B cell (primary cell): ENCODE results near the gene LGALS3. TPM values are rescaled to one million over a fixed set of nuclear protein-coding genes. Genes with fewer than 3 reads are reported as not detected.

Experiments
- ATAC-seq: fragments of 200-7000 bp; cut with Tn5 transposase; one replicate; pipeline ENCODE4 v1.10.0; 2021; ENCODE audit warnings: low read depth, mild to moderate bottlenecking, moderate number of reproducible peaks, moderate library complexity
- CTCF ChIA-PET: fragments of 350-600 bp; sonication (Branson Sonifier 250); formaldehyde crosslinking; loops from one replicate; lab custom pipeline; 2021; ENCODE audit warnings: antibody characterized with exemption, inconsistent platforms; lab: Charles Lee
- POLR2A ChIA-PET: fragments of 350-600 bp; sonication (Branson Sonifier 250); formaldehyde crosslinking; loops from one replicate; lab custom pipeline; 2021; ENCODE audit warnings: antibody characterized with exemption; lab: Charles Lee
- DNase-seq: peaks from one replicate; pipeline ENCODE4 v3.0.0; 2013
- H2AFZ ChIP-seq: 2 replicates; pipeline ENCODE4 v1.6.1; 2012; ENCODE audit warnings: mild to moderate bottlenecking, low read depth, low read length; ENCODE audit not compliant: insufficient read depth, poor library complexity, severe bottlenecking
- H3K27ac ChIP-seq, 2 donors: 1 replicate in 1 of 2; 2 replicates in 1 of 2; pipeline ENCODE4 v1.5.1; 2012 to 2013; ENCODE audit warnings: low read length in 2 of 2, mild to moderate bottlenecking in 2 of 2, moderate library complexity in 1 of 2
- H3K27me3 ChIP-seq, 4 experiments: fragments of 200-600 bp in 1 of 4; sonication (generic) in 1 of 4; replicated peaks in 1 of 4; 1 replicate in 2 of 4; 2 replicates in 2 of 4; pipeline versions ENCODE4 v1.6.1 to v1.7.0; 2013 to 2016; ENCODE audit warnings: low read length in 3 of 4, mild to moderate bottlenecking in 2 of 4, mixed read lengths in 1 of 4, moderate library complexity in 1 of 4; ENCODE audit not compliant: insufficient read depth in 4 of 4, control insufficient read depth in 3 of 4; ENCODE audit errors: control extremely low read depth in 1 of 4
- H3K36me3 ChIP-seq, 2 experiments: replicated peaks in 1 of 2; 1 replicate in 1 of 2; 2 replicates in 1 of 2; pipeline versions ENCODE4 v1.6.1 to v1.7.1; 2013; ENCODE audit warnings: low read length in 1 of 2; ENCODE audit not compliant: insufficient read depth in 2 of 2, control insufficient read depth in 1 of 2; ENCODE audit errors: control extremely low read depth in 1 of 2, extremely low read depth in 1 of 2
- H3K4me1 ChIP-seq, 2 donors: fragments of 200-600 bp in 1 of 2; sonication (generic) in 1 of 2; 1 replicate in 1 of 2; 2 replicates in 1 of 2; pipeline versions ENCODE4 v1.5.1 to v1.6.1; 2013 to 2017; ENCODE audit warnings: low read length in 2 of 2; ENCODE audit not compliant: control insufficient read depth in 2 of 2, insufficient read depth in 2 of 2
- H3K4me2 ChIP-seq: replicated peaks from 2 replicates; pipeline ENCODE3; 2012; ENCODE audit warnings: mild to moderate bottlenecking, low read depth, low read length; ENCODE audit not compliant: poor library complexity, severe bottlenecking
- H3K4me3 ChIP-seq, 5 experiments: fragments of 200-600 bp in 1 of 5; sonication (generic) in 1 of 5; 1 replicate in 3 of 5; 2 replicates in 2 of 5; pipeline versions ENCODE4 v1.5.1 to v1.7.0; 2011 to 2016; ENCODE audit warnings: low read length in 4 of 5, mild to moderate bottlenecking in 4 of 5, low read depth in 2 of 5, control low read depth in 1 of 5, moderate library complexity in 1 of 5; ENCODE audit not compliant: insufficient read depth in 1 of 5; ENCODE audit errors: control extremely low read depth in 1 of 5, extremely low read depth in 1 of 5
- H3K79me2 ChIP-seq: fragments of 200-600 bp; sonication (generic); one replicate; pipeline ENCODE4 v1.6.0; 2016; ENCODE audit warnings: low read length; ENCODE audit not compliant: control insufficient read depth, insufficient read depth
- H3K9ac ChIP-seq: fragments of 200-600 bp; sonication (generic); 2 replicates; pipeline ENCODE4 v1.6.1; 2017; ENCODE audit warnings: mild to moderate bottlenecking, low read length, moderate library complexity
- H3K9me3 ChIP-seq, 3 donors: one replicate each; pipeline versions ENCODE4 v1.6.1 to v1.7.1; 2013; ENCODE audit warnings: low read length in 2 of 3; ENCODE audit not compliant: control insufficient read depth in 2 of 3, insufficient read depth in 1 of 3; ENCODE audit errors: control extremely low read depth in 1 of 3
- H4K20me1 ChIP-seq: 2 replicates; pipeline ENCODE4 v1.6.0; 2012; ENCODE audit warnings: mild to moderate bottlenecking, low read length; ENCODE audit not compliant: insufficient read depth, control insufficient read depth, poor library complexity, severe bottlenecking
- H3K27ac Mint-ChIP-seq: one replicate; pipeline ENCODE4 v1.8.0; 2021; ENCODE audit warnings: mixed read lengths
- H3K27me3 Mint-ChIP-seq: one replicate; pipeline ENCODE4 v1.8.0; 2021; ENCODE audit warnings: mixed read lengths
- H3K4me1 Mint-ChIP-seq: one replicate; pipeline ENCODE4 v1.8.0; 2021; ENCODE audit warnings: mixed read lengths
- H3K4me3 Mint-ChIP-seq: one replicate; pipeline ENCODE4 v1.8.0; 2021; ENCODE audit warnings: mixed read lengths
- H3K9me3 Mint-ChIP-seq: one replicate; pipeline ENCODE4 v1.8.0; 2022; ENCODE audit warnings: mixed read lengths; ENCODE audit not compliant: insufficient read depth
- CTCF ChIP-seq: fragments of 200-600 bp; IDR thresholded peaks from one replicate; pipeline ENCODE4 v1.8.0; 2022; ENCODE audit warnings: antibody characterized with exemption, mild to moderate bottlenecking
- EZH2 ChIP-seq: IDR thresholded peaks from 2 replicates; pipeline ENCODE4 v1.6.1; 2012; ENCODE audit warnings: borderline replicate concordance, low read depth, mild to moderate bottlenecking, moderate library complexity, low read length; ENCODE audit not compliant: insufficient read depth, poor library complexity, severe bottlenecking
- WGBS: methylation state at CpG from one replicate; pipeline ENCODE4 v1.1.5; 2013; ENCODE audit warnings: missing lambda C conversion rate; ENCODE audit not compliant: insufficient coverage; 5-methylcytosine and 5-hydroxymethylcytosine counted together
- intact Hi-C: fragments of 100-400 bp; cut with micrococcal nuclease; formaldehyde crosslinking; loops from one replicate; pipeline ENCODE4 v1.10.0; 2022
- polyA plus RNA-seq: library from polyadenylated mRNA; depleted of rRNA; stranded (reverse); fragments of >200 nt; gene quantifications from 2 replicates; pipeline ENCODE4 v1.2.3, GENCODE V29; 2012
- total RNA-seq, 2 donors: library from RNA; stranded (reverse); fragments of 120-200 nt in 1 of 2; gene quantifications; 1 replicate in 1 of 2; 2 replicates in 1 of 2; pipeline versions ENCODE4 v1.2.3 to v1.2.4, GENCODE V29; 2013 to 2022

LGALS3 gene
- total and polyA plus RNA-seq, 2 donors (not counting 1 experiment from before 2014, with no cell fraction given): 7.0 to 21.1 TPM

- H3K9me3 ChIP-seq: no peaks in the 10 kb centered on the region
- Mint-ChIP-seq H3K4me1 (no peaks in the 10 kb centered on the region), H3K27ac (no peak overlapping the region), H3K9me3 (no peaks in the 10 kb centered on the region), H3K27me3 (no peaks in the 10 kb centered on the region), H3K4me3 (no peak overlapping the region)
- H3K4me1 ChIP-seq: no peaks in the 10 kb centered on the region
- no peaks in the 10 kb centered on the region for H3K79me2 ChIP-seq
- ChIA-PET POLR2A (no interaction called here), CTCF (interaction anchor here (1.1 kb wide), 1 partner anchor 22 kb away, joined by 3 read pairs; no protein-coding TSS in a partner anchor)
- no peak overlapping the region for H3K4me3 ChIP-seq
- no peak overlapping the region for H3K9ac ChIP-seq
- H2AFZ ChIP-seq: no peak overlapping the region
- H3K27me3 ChIP-seq: no peaks in the 10 kb centered on the region
- TF ChIP-seq CTCF (no peak), EZH2 (no peak)
- no peak for DNase-seq
- no peaks in the 10 kb centered on the region for H4K20me1 ChIP-seq
- no peak overlapping the region for H3K27ac ChIP-seq
- no peak for ATAC-seq
- no peaks in the 10 kb centered on the region for H3K36me3 ChIP-seq
- intact Hi-C loops: no loop called here
- 96% methylated on average over 7 of the region's 7 CpGs for WGBS
- no peak overlapping the region for H3K4me2 ChIP-seq
These were observed 9.0 kb downstream of the LGALS3 start for GRCh38 chr14:55138091-55138490.

GRCh38 chr14:55139141-55139540 is 10.1 kb downstream of the LGALS3 start:
- intact Hi-C loops: no loop called here
- no peaks in the 10 kb centered on the region for H3K9me3 Mint-ChIP-seq
- TF ChIP-seq EZH2: no peak
- no peak for TF ChIP-seq CTCF
- H3K27ac ChIP-seq: no peak overlapping the region
- DNase-seq (no peak), ATAC-seq (no peak)
- H2AFZ ChIP-seq: no peak overlapping the region
- H3K9ac ChIP-seq: no peak overlapping the region
- H3K4me3 Mint-ChIP-seq: no peak overlapping the region
- no peak overlapping the region for H3K4me3 ChIP-seq
- ChIA-PET POLR2A (no interaction called here), CTCF (interaction anchor here (0.6 kb wide), 1 partner anchor 56 kb away, joined by 3 read pairs; no protein-coding TSS in a partner anchor)
- H3K27me3 ChIP-seq: no peaks in the 10 kb centered on the region
- H3K9me3 ChIP-seq: no peaks in the 10 kb centered on the region
- no peaks in the 10 kb centered on the region for H3K4me1 ChIP-seq
- H3K27ac Mint-ChIP-seq: no peak overlapping the region
- no peak overlapping the region for H3K4me2 ChIP-seq
- no peaks in the 10 kb centered on the region for H3K36me3 ChIP-seq
- no peaks in the 10 kb centered on the region for H3K79me2 ChIP-seq
- H4K20me1 ChIP-seq: no peaks in the 10 kb centered on the region
- H3K27me3 Mint-ChIP-seq: no peaks in the 10 kb centered on the region
- H3K4me1 Mint-ChIP-seq: no peaks in the 10 kb centered on the region
